Thyroid gland (tissue), 4 donors: Measurements from ENCODE around the gene ULK4.

ENCODE experiments used
- POLR2A ChIP-seq, 2 donors: fragments of 450-650 bp; IDR thresholded peaks; one replicate each; pipeline ENCODE4 v1.6.1; 2017; ENCODE audit warnings: antibody characterized with exemption in 2 of 2, mild to moderate bottlenecking in 2 of 2, moderate library complexity in 1 of 2
- TF ChIP-seq, protein P1 (sequence below), 6 experiments: fragments of 200-600 bp in 3 of 6; fragments of 450-650 bp in 3 of 6; sonication (generic) in 3 of 6; IDR thresholded peaks; one replicate each; pipeline ENCODE4 v1.5.1; 2016 to 2019; ENCODE audit warnings: antibody characterized with exemption in 6 of 6, mild to moderate bottlenecking in 2 of 6, inconsistent platforms in 1 of 6, moderate library complexity in 1 of 6

DNA sequence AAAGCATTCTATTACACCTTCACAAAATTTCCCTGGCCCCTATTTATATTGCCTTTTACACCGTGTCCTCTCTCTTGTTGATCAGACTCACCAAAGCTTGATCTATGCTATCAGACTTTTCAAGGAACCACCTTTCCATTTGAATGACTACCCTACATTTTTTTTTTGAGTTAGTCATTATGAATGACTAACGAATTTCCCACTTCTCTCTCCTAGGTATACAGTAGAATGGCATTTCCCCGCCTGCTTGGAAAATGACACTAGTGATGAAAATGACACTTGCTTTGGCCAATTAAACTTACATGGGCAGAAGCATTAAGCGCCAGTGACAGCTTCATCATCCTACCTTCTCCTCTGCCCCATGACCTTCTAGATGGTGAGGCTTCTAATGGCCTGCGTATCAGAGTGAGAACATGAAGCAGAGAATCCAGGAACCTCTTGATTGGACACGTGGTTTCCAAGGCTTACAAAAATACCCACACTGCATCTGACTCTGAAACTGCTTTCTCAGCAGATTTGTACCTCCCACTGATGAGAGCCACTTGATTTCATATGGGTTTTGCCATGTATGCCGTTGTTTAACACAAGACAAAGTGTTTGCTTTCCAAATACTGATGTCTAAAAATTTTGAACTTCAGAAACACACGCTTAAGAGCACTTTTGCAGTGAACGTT, 392.1 kb downstream of the ULK4 start:
- TF ChIP-seq, protein P1, sequence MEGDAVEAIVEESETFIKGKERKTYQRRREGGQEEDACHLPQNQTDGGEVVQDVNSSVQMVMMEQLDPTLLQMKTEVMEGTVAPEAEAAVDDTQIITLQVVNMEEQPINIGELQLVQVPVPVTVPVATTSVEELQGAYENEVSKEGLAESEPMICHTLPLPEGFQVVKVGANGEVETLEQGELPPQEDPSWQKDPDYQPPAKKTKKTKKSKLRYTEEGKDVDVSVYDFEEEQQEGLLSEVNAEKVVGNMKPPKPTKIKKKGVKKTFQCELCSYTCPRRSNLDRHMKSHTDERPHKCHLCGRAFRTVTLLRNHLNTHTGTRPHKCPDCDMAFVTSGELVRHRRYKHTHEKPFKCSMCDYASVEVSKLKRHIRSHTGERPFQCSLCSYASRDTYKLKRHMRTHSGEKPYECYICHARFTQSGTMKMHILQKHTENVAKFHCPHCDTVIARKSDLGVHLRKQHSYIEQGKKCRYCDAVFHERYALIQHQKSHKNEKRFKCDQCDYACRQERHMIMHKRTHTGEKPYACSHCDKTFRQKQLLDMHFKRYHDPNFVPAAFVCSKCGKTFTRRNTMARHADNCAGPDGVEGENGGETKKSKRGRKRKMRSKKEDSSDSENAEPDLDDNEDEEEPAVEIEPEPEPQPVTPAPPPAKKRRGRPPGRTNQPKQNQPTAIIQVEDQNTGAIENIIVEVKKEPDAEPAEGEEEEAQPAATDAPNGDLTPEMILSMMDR (IDR thresholded peaks at IDR 0.05): no peak
- TF ChIP-seq POLR2A (IDR thresholded peaks at IDR 0.05): no peak
